Endothelial cell of umbilical vein (primary cell): Measurements from ENCODE around the gene OR9Q1. TPM values are rescaled to one million over a fixed set of nuclear protein-coding genes. Genes with fewer than 3 reads are reported as not detected.
A peak's percentile ranks its signal among the peaks of the same experiment; 100 is the strongest.

ENCODE experiments used
- BruUV-seq: library from RNA; stranded (reverse); fragments of 400-500 nt; replicated peaks from 2 replicates; lab custom pipeline; 2021; lab: Mats Ljungman, UMichigan
- CTCF ChIA-PET: fragments of 300-600, 350-600 bp; sonication (Branson Sonifier 250); formaldehyde crosslinking; loops from one replicate; lab custom pipeline; 2021; ENCODE audit warnings: antibody characterized with exemption, inconsistent platforms; lab: Charles Lee
- POLR2A ChIA-PET: fragments of 300-600, 350-600 bp; sonication (Branson Sonifier 250); formaldehyde crosslinking; loops from one replicate; lab custom pipeline; 2021; ENCODE audit warnings: antibody characterized with exemption, inconsistent platforms; lab: Charles Lee
- DNase-seq: peaks from one replicate; pipeline ENCODE4 v3.0.0-alpha.2; 2011; ENCODE audit warnings: low read depth, low spot score
- FAIRE-seq: peaks from 2 replicates; lab custom pipeline; 2011; peaks lifted over from hg19 to GRCh38; lab: Jason Lieb, UNC
- H2AFZ ChIP-seq: 2 replicates; pipeline ENCODE4 v1.6.0; 2012; ENCODE audit warnings: low read depth, low read length, control low read depth, inconsistent platforms
- H3K27ac ChIP-seq: 2 replicates; pipeline ENCODE4 v1.5.1; 2011; ENCODE audit warnings: low read depth, mild to moderate bottlenecking, control low read depth, low read length, moderate library complexity; ENCODE audit not compliant: insufficient read depth
- H3K27me3 ChIP-seq, 2 experiments: 2 replicates each; pipeline versions ENCODE4 v1.6.0 to v1.6.1; 2011; ENCODE audit warnings: low read length in 2 of 2, mixed read lengths in 1 of 2; ENCODE audit not compliant: control insufficient read depth in 2 of 2, insufficient read depth in 2 of 2
- H3K36me3 ChIP-seq, 2 experiments: 2 replicates in 1 of 2; 3 replicates in 1 of 2; pipeline ENCODE4 v1.5.1; 2011; ENCODE audit warnings: low read length in 2 of 2, mild to moderate bottlenecking in 1 of 2, moderate library complexity in 1 of 2; ENCODE audit not compliant: control insufficient read depth in 2 of 2, insufficient read depth in 2 of 2; ENCODE audit errors: extremely low read depth in 1 of 2
- H3K4me1 ChIP-seq: 3 replicates; pipeline ENCODE4 v1.5.1; 2011; ENCODE audit warnings: mild to moderate bottlenecking, low read length; ENCODE audit not compliant: control insufficient read depth, insufficient read depth; ENCODE audit errors: extremely low read depth
- H3K4me2 ChIP-seq: 2 replicates; pipeline ENCODE4 v1.6.1; 2011; ENCODE audit warnings: low read length, control low read depth, mixed read lengths; ENCODE audit not compliant: insufficient read depth
- H3K4me3 ChIP-seq, 3 experiments: fragments of 200-600 bp in 1 of 3; sonication (generic), shearing (Covaris generic) in 1 of 3; replicated peaks in 1 of 3; 2 replicates each; pipeline ENCODE4 v1.5.1; 2011 to 2016; ENCODE audit warnings: control low read depth in 3 of 3, low read length in 3 of 3, mild to moderate bottlenecking in 2 of 3, inconsistent platforms in 1 of 3, low read depth in 1 of 3, moderate library complexity in 1 of 3; ENCODE audit not compliant: insufficient read depth in 1 of 3
- H3K79me2 ChIP-seq: 2 replicates; pipeline ENCODE4 v1.6.0; 2012; ENCODE audit warnings: low read length, inconsistent platforms; ENCODE audit not compliant: control insufficient read depth, insufficient read depth
- H3K9ac ChIP-seq: replicated peaks from 2 replicates; pipeline ENCODE3; 2011; ENCODE audit warnings: low read length, control low read depth; ENCODE audit not compliant: insufficient read depth; ENCODE audit errors: extremely low read depth
- H3K9me1 ChIP-seq: replicated peaks from 3 replicates; pipeline ENCODE4 v1.6.0; 2011; ENCODE audit warnings: mild to moderate bottlenecking, low read length; ENCODE audit not compliant: control insufficient read depth, insufficient read depth; ENCODE audit errors: extremely low read depth
- H3K9me3 ChIP-seq: replicated peaks from 2 replicates; pipeline ENCODE4 v1.5.1; 2012; ENCODE audit warnings: low read length, inconsistent platforms; ENCODE audit not compliant: control insufficient read depth, insufficient read depth
- H4K20me1 ChIP-seq: replicated peaks from 2 replicates; pipeline ENCODE3; 2011; ENCODE audit warnings: mild to moderate bottlenecking, low read length; ENCODE audit not compliant: control insufficient read depth, insufficient read depth; ENCODE audit errors: extremely low read depth
- EZH2 ChIP-seq: IDR thresholded peaks from 2 replicates; pipeline ENCODE4 v1.6.1; 2012; ENCODE audit warnings: borderline replicate concordance, low read depth, mild to moderate bottlenecking, moderate library complexity, low read length, inconsistent platforms; ENCODE audit not compliant: severe bottlenecking
- JUN ChIP-seq: IDR thresholded peaks from 2 replicates; pipeline ENCODE4 v1.6.1; 2011; ENCODE audit warnings: borderline replicate concordance, low read depth; ENCODE audit not compliant: insufficient read length, insufficient read depth
- MYC ChIP-seq: IDR thresholded peaks from one replicate; pipeline ENCODE4 v1.6.1; 2011; ENCODE audit warnings: mild to moderate bottlenecking, low read depth, low read length
- POLR2A ChIP-seq: IDR thresholded peaks from 2 replicates; pipeline ENCODE4 v1.6.1; 2012; ENCODE audit warnings: low read depth, mild to moderate bottlenecking, control low read depth, low read length
- dilution Hi-C: fragments of 300-500 bp; cut with MboI; formaldehyde crosslinking; loops from one replicate; pipeline ENCODE4 v1.15.0; 2019; ENCODE audit warnings: low sequenced_read_pairs; ENCODE audit not compliant: extremely low pct_ligation_motif_present
- intact Hi-C: fragments of 100-400 bp; cut with micrococcal nuclease; formaldehyde crosslinking; loops from one replicate; pipeline ENCODE4 v1.10.0; 2022
- polyA plus RNA-seq, 4 experiments: library from polyadenylated mRNA; depleted of rRNA in 3 of 4; stranded (reverse) in 3 of 4; unstranded in 1 of 4; fragments of >200 nt; gene quantifications; 2 replicates each; pipeline versions ENCODE4 v1.2.1 to v1.2.3, GENCODE V29; 2011 to 2012; ENCODE audit warnings: missing spikeins in 1 of 4
- total RNA-seq: library from RNA; stranded (reverse); gene quantifications from 2 replicates; pipeline ENCODE4 v1.2.3, GENCODE V29; 2021
- TF ChIP-seq, protein P1 (sequence below): IDR thresholded peaks from 2 replicates; pipeline ENCODE4 v1.6.1; 2011; ENCODE audit not compliant: insufficient read depth, insufficient read length

Gene OR9Q1
- total and polyA plus RNA-seq, 2 donors (not counting 3 experiments of a cell fraction or from before 2014, with no cell fraction given), result not detected

DNA sequence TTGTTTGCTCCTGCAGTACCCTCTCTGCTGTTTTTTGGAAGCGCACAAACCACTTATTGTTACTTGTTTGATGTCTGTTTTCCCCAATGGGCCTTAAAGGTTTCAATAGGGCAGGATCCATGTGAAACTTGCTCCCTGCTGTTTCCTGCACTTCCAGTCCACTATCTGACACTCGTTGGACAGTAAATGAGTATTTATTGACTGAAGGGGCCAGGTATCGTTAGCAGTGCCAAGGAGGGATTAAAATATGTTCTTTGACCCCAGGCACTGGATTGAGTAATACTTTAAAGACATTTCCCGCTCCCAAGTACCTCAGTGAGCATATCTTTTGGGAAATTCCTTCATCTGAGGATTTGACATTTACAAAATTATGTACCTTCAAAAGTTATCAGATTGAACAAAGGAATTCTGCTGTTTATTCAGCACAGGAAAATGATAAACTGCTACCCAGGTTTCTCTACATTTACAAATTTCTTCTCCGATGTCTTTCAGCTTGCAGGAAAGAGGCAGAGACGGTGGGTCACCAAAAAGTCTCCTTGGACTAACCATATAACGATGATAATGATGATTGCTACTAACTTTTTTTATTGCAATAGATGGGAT lies 141.9 kb downstream of the OR9Q1 start:
- FAIRE-seq, result no peak
- intact Hi-C loops, result no loop called here

DNA sequence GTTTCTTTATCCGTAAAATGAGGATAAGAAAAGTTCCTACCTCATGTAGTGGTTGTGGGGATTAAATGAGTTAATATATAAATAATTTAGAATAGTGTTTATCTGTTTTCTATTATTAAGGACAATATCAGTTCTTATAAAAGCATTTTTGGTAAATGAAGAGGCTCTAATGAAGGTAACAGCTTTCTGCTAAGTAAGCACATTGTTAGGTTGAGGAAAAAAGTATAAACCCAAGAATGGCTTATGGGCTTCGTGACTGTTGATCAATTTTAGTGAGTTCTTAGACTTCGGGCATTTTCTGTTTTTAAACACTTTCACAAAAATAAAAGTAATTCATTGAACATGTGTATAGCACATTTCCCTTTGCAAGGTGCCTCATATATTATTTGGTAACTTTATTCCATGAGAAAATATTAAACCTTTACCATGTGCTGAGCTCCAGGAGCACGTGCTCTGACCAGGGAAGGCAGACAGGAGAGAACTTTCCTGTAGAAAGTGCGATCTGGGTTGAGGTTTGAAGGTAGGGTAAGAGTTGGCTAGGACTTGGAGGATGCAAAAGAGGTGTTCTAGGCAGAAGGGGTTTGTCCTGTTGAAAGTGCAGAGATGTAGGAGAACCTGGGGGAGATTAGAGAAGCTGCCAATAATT lies 153.9 kb downstream of the OR9Q1 start:
- no TSS peak for BruUV-seq
- Histone ChIP-seq H4K20me1 (no peaks in the 10 kb centered on the region), H3K9me3 (no peaks in the 10 kb centered on the region), H3K4me1 (no peaks in the 10 kb centered on the region), H3K9me1 (no peaks in the 10 kb centered on the region), H3K79me2 (no peaks in the 10 kb centered on the region), H3K4me3 (no peak overlapping the region), H2AFZ (no peak overlapping the region), H3K36me3 (no peaks in the 10 kb centered on the region), H3K4me2 (no peak overlapping the region), H3K9ac (no peak overlapping the region), H3K27ac (no peak overlapping the region), H3K27me3 (no peaks in the 10 kb centered on the region)
- FAIRE-seq (no peak), DNase-seq (no peak)
- ChIA-PET CTCF (no interaction called here), POLR2A (no interaction called here)
- dilution Hi-C loops (no loop called here), intact Hi-C loops (no loop called here)
- TF ChIP-seq, protein P1, sequence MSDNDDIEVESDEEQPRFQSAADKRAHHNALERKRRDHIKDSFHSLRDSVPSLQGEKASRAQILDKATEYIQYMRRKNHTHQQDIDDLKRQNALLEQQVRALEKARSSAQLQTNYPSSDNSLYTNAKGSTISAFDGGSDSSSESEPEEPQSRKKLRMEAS, result peak; percentile 27
- no peak for TF ChIP-seq EZH2

More for the DNA sequence above, 141.9 kb downstream of the OR9Q1 start:
- BruUV-seq, result no TSS peak
- H4K20me1 ChIP-seq, result no peaks in the 10 kb centered on the region
- ChIA-PET POLR2A (no interaction called here), CTCF (no interaction called here)
- H3K9me1 ChIP-seq, result no peaks in the 10 kb centered on the region
- H3K36me3 ChIP-seq, result no peaks in the 10 kb centered on the region
- no peak overlapping the region for H3K9ac ChIP-seq
- TF ChIP-seq, protein P1, result no peak
- TF ChIP-seq JUN (no peak), POLR2A (no peak), MYC (no peak)
- H3K4me3 ChIP-seq, result no peak overlapping the region
- H3K9me3 ChIP-seq, result no peaks in the 10 kb centered on the region
- H2AFZ ChIP-seq, result no peak overlapping the region
- dilution Hi-C loops, result no loop called here
- no peak for DNase-seq
- no peak overlapping the region for H3K4me2 ChIP-seq
- no peaks in the 10 kb centered on the region for H3K4me1 ChIP-seq
- no peaks in the 10 kb centered on the region for H3K79me2 ChIP-seq
- no peak overlapping the region for H3K27ac ChIP-seq
- H3K27me3 ChIP-seq, result no peaks in the 10 kb centered on the region
